ENCODE data around the gene CDH8.

DNA sequence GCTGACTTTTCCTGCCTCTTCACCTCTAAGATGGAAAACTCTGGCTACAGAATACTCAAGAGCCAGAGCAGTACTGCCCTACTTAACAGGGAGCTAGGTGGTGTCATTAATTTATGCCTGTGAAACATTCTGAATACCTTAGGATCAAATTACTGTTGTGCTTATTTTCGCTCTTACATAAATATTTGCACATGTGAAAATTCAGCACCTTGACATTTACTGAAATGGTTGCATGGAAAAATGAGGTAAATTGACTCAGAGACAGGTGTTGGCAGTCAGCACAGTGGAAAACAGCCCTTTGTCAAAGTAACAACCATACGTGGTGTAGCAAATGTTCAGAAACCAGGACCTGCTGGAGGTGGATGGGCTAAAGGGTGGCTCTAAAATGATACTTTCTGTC, 193.6 kb downstream of the CDH8 start:
- TF ChIP-seq CTCF (IDR thresholded peaks at IDR 0.05) (no peak), POLR2A (IDR thresholded peaks at IDR 0.05) (no peak), POLR2AphosphoS5 (IDR thresholded peaks at IDR 0.05) (no peak), EP300 (IDR thresholded peaks at IDR 0.05) (no peak)

All from gastroesophageal sphincter (tissue), 3 donors.